Heart left ventricle (tissue), 16 donors: ENCODE results near the gene FXYD3. TPM values are rescaled to one million over a fixed set of nuclear protein-coding genes. Genes with fewer than 3 reads are reported as not detected.

Source experiments
- ATAC-seq, 4 donors: fragments of 200-7000 bp; cut with Tn5 transposase; one replicate each; pipeline ENCODE4 v1.9.1; 2020 to 2022; ENCODE audit warnings: moderate library complexity in 4 of 4, mild to moderate bottlenecking in 3 of 4, moderate number of reproducible peaks in 1 of 4
- DNase-seq, 5 donors: peaks; one replicate each; pipeline ENCODE4 v3.0.0-alpha.2; 2020
- H3K27ac ChIP-seq, 12 donors: fragments of 200-600 bp; sonication (generic) in 4 of 12; one replicate each; pipeline versions ENCODE4 v1.5.0 to v1.8.0; 2016 to 2022; ENCODE audit warnings: mild to moderate bottlenecking in 2 of 12
- H3K27me3 ChIP-seq, 9 donors: fragments of 200-600 bp; sonication (generic) in 2 of 9; one replicate each; pipeline versions ENCODE4 v1.5.1 to v1.8.0; 2016 to 2022; ENCODE audit warnings: mild to moderate bottlenecking in 3 of 9
- H3K36me3 ChIP-seq, 9 donors: fragments of 200-600 bp; sonication (generic) in 2 of 9; one replicate each; pipeline versions ENCODE4 v1.5.0 to v1.8.0; 2018 to 2022; ENCODE audit warnings: mild to moderate bottlenecking in 2 of 9
- H3K4me1 ChIP-seq, 12 donors: fragments of 200-600 bp; sonication (generic) in 4 of 12; one replicate each; pipeline versions ENCODE4 v1.5.0 to v1.8.0; 2016 to 2022; ENCODE audit warnings: mild to moderate bottlenecking in 3 of 12
- H3K4me3 ChIP-seq, 12 donors: fragments of 200-600 bp; sonication (generic) in 4 of 12; one replicate each; pipeline versions ENCODE4 v1.5.0 to v1.8.0; 2017 to 2022; ENCODE audit warnings: mild to moderate bottlenecking in 9 of 12, moderate library complexity in 4 of 12
- H3K9me3 ChIP-seq, 12 donors: fragments of 200-600 bp; sonication (generic) in 4 of 12; one replicate each; pipeline versions ENCODE4 v1.5.0 to v1.8.0; 2016 to 2022; ENCODE audit warnings: mild to moderate bottlenecking in 1 of 12
- POLR2A ChIP-seq, 2 donors: fragments of 450-650 bp; IDR thresholded peaks; one replicate each; pipeline ENCODE4 v1.6.1; 2017; ENCODE audit warnings: antibody characterized with exemption in 2 of 2, mild to moderate bottlenecking in 2 of 2, moderate library complexity in 2 of 2
- WGBS, 4 donors: extraction: QIAGEN DNeasy Blood & Tissue Kit in 2 of 4; methylation state at CpG; one replicate each; pipeline versions ENCODE4 v1.1.5 to v1.1.7; 2013 to 2018; 5-methylcytosine and 5-hydroxymethylcytosine counted together
- intact Hi-C, 10 donors: fragments of 100-400 bp; cut with DNase I; formaldehyde crosslinking; loops; one replicate each; pipeline versions ENCODE4 v1.11.1 to v1.14.2; 2022
- polyA plus RNA-seq, 2 donors: library from polyadenylated mRNA; stranded (reverse); fragments of 200-250 nt; gene quantifications; one replicate each; pipeline ENCODE4 v1.2.3, GENCODE V29; 2013
- total RNA-seq, 9 donors: library from RNA; depleted of rRNA in 2 of 9; stranded (reverse); fragments of >200 nt in 2 of 9; fragmentation: NEBNext Ultra II Directional in 3 of 9; extraction: Animal tissue kit (Norgen Biotek cat#: 25700) in 3 of 9; gene quantifications; one replicate each; pipeline versions ENCODE4 v1.1.0 to v1.2.4, GENCODE V29; 2016 to 2023
- TF ChIP-seq, protein P1 (sequence below), 12 donors: fragments of 200-600 bp; sonication (generic) in 4 of 12; IDR thresholded peaks; one replicate each; pipeline versions ENCODE4 v1.5.0 to v1.8.0; 2018 to 2022; ENCODE audit warnings: antibody characterized with exemption in 12 of 12, mild to moderate bottlenecking in 5 of 12
- donor health status: ischemic (EF 13 %, LVEDD 7.1; RV severe dilation, severe dysfunction).
- donor health status: healthy with polysubstance abuse.
- donor health status: DM: no; HTN: yes; CAD: no.
- donor health status: DM: no; HTN: no; CAD: no.
- donor health status: ischemic (EF 25% LVEDD 6.9; RV normal size, moderate dysfunction).
- donor health status: ischemic (EF 25% LVEDD 5.7; RV mildly dilated, moderate dysfunction).
- donor health status: healthy.
- donor health status: DM: yes; HTN: yes; CAD: no.
- donor health status: ischemic (EF 35%, LVEDD 5.7; RV mildly dilated, moderate dysfunction).
- donor health status: nonischemic (EF 11% LVEDD 7.7; RV severe dilation, severe dysfunction).
- donor health status: DM: yes; HTN: yes; CAD: no.
- donor health status: PGD.
- donor health status: ischemic (EF 29% LVEDD 5.4; RV normal size, mild dysfunction).
- donor health status: nonischemic (EF 23%, LVEDD 6.1; RV moderate dilation, normal function).

The FXYD3 gene
- total and polyA plus RNA-seq, 11 donors = 0.37 to 2.5 (median 0.93) TPM; not detected in 3

DNA sequence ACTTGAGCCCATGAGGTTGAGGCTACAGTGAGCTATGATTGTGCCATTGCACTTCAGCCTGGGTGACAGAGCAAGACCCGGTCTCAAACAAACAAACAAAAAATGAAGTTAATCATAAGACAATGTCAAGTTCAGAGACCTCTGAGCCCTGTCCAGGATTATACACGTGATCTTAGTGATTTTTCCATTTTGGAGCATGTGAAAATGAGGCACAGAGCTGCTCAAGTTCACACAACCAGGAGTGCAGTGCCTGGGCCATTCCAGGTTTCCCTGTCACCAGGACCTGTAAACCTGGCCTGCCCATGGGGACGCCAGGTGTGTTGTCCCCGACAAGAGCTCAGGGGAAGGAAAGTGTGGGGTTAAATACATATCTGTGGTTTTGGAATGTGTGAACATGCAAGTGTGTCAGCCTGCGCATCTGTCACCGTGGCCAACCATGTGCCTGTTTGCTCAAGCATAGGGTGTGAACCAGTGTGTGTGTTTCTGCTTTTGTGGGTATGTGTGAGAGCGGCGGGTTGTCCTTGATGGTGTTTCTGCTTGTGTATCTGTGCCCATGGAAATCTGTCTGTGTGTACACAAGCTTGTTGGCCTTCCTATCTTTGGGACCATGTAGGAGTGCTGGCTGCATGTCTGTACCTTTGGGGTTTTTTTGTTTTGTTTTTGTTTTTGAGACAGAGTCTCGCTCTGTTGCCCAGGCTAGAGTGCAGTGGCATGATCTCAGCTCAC, 21.5 kb downstream of the FXYD3 start:
- Histone ChIP-seq H3K4me1 (peaks cover 0 to 63% (median 36%) of the 10 kb centered on the region in 12 donors), H3K36me3 (peaks cover 0 to 6% (median 0%) of the 10 kb centered on the region in 9 donors), H3K4me3 (no peak overlapping the region), H3K27me3 (peaks cover 0 to 8% (median 0%) of the 10 kb centered on the region in 9 donors), H3K9me3 (no peaks in the 10 kb centered on the region), H3K27ac (peak overlapping the region in 7 of 12 donors; percentile 89 to 100 (median 96))
- 51 to 60% (median 55%) methylated on average over 9 of the region's 9 CpGs for WGBS, 4 donors
- ATAC-seq = no peak
- DNase-seq = peak in 1 of 5 donors; percentile 28
- TF ChIP-seq, protein P1, sequence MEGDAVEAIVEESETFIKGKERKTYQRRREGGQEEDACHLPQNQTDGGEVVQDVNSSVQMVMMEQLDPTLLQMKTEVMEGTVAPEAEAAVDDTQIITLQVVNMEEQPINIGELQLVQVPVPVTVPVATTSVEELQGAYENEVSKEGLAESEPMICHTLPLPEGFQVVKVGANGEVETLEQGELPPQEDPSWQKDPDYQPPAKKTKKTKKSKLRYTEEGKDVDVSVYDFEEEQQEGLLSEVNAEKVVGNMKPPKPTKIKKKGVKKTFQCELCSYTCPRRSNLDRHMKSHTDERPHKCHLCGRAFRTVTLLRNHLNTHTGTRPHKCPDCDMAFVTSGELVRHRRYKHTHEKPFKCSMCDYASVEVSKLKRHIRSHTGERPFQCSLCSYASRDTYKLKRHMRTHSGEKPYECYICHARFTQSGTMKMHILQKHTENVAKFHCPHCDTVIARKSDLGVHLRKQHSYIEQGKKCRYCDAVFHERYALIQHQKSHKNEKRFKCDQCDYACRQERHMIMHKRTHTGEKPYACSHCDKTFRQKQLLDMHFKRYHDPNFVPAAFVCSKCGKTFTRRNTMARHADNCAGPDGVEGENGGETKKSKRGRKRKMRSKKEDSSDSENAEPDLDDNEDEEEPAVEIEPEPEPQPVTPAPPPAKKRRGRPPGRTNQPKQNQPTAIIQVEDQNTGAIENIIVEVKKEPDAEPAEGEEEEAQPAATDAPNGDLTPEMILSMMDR (IDR thresholded peaks at IDR 0.05) = no peak
- no peak for TF ChIP-seq POLR2A (IDR thresholded peaks at IDR 0.05)
- intact Hi-C loops = loop anchor here in 9 of 10 donors (2.0 to 10.0 kb wide), 6 partner anchors 22 to 165 kb away; partner anchors contain the start of genes FXYD3 (in 1 of the 9) and HPN (in 1 of the 9)

DNA sequence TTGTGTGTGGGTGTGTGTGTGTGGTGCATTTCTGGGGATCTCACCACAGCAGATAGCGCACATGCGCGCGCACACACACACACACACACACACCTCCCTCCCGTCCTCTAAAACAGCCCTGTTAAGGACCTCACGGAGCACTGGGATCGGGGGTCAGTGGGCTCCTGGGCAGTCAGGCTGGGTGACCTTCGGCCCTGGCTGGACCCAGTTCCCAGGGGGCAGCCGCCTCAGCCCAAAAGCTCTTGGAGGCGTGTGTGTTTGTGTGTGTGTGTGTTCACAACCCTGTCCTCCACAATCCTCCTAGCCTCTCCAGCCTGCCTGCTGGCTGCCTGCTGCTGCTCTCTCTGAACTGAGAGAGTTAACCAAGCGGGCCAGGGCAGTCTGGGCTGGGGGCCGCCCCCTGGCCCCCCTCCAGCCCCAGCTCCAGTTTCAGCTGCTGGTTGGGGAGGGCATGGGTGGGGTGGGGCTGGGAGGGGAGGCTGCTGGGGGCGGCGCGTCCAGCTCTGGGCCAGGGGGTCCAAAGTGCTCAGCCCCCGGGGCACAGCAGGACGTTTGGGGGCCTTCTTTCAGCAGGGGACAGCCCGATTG, 22.8 kb downstream of the FXYD3 start, which contains the start of gene FXYD1:
FXYD1 (plus strand) TSS at position 520 of the 588 bp plus-strand sequence. CDS start 1,256 bp downstream, outside the sequence.
- Histone ChIP-seq H3K27me3 (peaks cover 0 to 14% (median 0%) of the 10 kb centered on the region in 9 donors), H3K4me3 (peak within 1 kb of the TSS; percentile 7 to 71 (median 56)), H3K27ac (peak within 1 kb of the TSS; percentile 78 to 100 (median 96)), H3K4me1 (peaks cover 0 to 69% (median 45%) of the 10 kb centered on the region in 12 donors), H3K36me3 (peaks cover 0 to 9% (median 0%) of the 10 kb centered on the region in 9 donors), H3K9me3 (no peaks in the 10 kb centered on the region)
- DNase-seq (peak; percentile 62 to 84 (median 80)), ATAC-seq (peak; percentile 33 to 60 (median 47))
- intact Hi-C loops = loop anchor here in 8 of 10 donors (5.0 to 10.0 kb wide), 5 partner anchors 71 to 166 kb away; partner anchors contain the start of gene HPN (in 1 of the 8)
- WGBS, 4 donors = 25 to 50% (median 40%) methylated on average over 11 to 18 of the region's 18 CpGs
- TF ChIP-seq, protein P1 (IDR thresholded peaks at IDR 0.05) = no peak
- TF ChIP-seq POLR2A (IDR thresholded peaks at IDR 0.05) = peak in 1 of 2 donors; percentile 41

DNA sequence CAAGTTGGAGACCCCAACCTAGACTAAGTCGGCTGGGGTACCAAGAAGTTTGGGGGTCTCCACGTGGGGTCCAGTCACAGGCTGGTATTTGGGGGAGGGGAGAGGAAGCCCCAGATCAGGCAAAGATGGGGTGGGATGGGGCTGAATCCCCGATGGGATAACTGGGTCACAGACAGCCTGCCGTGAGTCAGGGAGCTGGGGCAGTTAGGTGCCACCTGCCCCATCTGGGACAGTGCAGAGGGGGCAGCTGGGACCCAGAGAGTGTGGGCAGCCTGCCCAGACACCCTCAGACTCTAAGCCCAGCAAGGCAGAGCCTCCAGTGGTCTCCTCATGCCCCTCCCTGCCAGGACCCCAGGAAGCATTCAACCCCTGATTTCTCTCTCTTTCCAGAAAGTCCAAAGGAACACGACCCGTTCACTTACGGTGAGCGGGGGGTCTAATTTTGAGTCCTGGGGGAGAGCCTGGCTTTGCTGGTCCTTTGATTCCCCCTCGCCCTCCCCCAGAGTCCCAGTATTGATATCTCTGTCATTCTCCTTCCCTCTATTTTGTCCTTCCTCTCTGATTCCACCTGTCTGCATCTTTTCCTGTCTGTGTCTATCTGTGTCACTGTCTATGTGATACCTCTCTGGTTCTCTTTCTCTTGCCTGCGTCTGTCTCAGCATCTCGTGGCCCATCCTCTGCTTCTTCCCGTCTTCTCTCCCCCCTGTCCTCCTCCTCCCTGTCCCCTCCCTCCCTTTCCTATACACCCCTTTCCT, 24.8 kb downstream of the FXYD3 start:
- WGBS, 4 donors = 51 to 54% (median 53%) methylated on average over 12 of the region's 12 CpGs
- intact Hi-C loops = loop anchor here in 7 of 10 donors (2.0 to 10.0 kb wide), 4 partner anchors 124 to 132 kb away; partner anchors contain the start of gene USF2 (in 6 of the 7)
- no peak for TF ChIP-seq POLR2A (IDR thresholded peaks at IDR 0.05)
- TF ChIP-seq, protein P1 (IDR thresholded peaks at IDR 0.05) = no peak
- Histone ChIP-seq H3K4me3 (peak overlapping the region; percentile 7 to 71 (median 56)), H3K36me3 (peaks cover 0 to 9% (median 0%) of the 10 kb centered on the region in 9 donors), H3K4me1 (peaks cover 0 to 61% (median 41%) of the 10 kb centered on the region in 12 donors), H3K27me3 (peaks cover 0 to 23% (median 0%) of the 10 kb centered on the region in 9 donors), H3K9me3 (no peaks in the 10 kb centered on the region), H3K27ac (peak overlapping the region; percentile 78 to 100 (median 96))
- peak in 1 of 5 donors; percentile 35 for DNase-seq
- no peak for ATAC-seq
